Retina (tissue), 1 donor: ENCODE measurements around the gene SLC39A5.
"Not testable (repeated sequence)": the region's sequence is repeated elsewhere in the genome, so short reads cannot be mapped to it uniquely, and the experiment has no call there.

Experiments
- DNase-seq: peaks from one replicate; pipeline ENCODE4 v3.0.0-alpha.2; 2016

The SLC39A5 gene

GRCh38 chr12:56248711-56249110 is 18.9 kb downstream of the SLC39A5 start:
- DNase-seq = no peak

- no peak for DNase-seq
Observed at GRCh38 chr12:56252649-56253048, 22.8 kb downstream of the SLC39A5 start.

- no peak for DNase-seq
Observed at GRCh38 chr12:56253091-56253490, 23.2 kb downstream of the SLC39A5 start.

GRCh38 chr12:56255671-56256070 is 25.8 kb downstream of the SLC39A5 start:
- no peak for DNase-seq

- no peak for DNase-seq
Observed at GRCh38 chr12:56256326-56256960, 26.6 kb downstream of the SLC39A5 start.

GRCh38 chr12:56257071-56257470 is 27.2 kb downstream of the SLC39A5 start:
- DNase-seq = no peak

- peak; percentile 46 for DNase-seq
Observed at GRCh38 chr12:56257491-56258067, 27.7 kb downstream of the SLC39A5 start.

- peak; percentile 93 for DNase-seq
Observed at GRCh38 chr12:56258068-56258819, 28.4 kb downstream of the SLC39A5 start, which contains the start of gene ANKRD52. Gene ANKRD52 (minus strand): TSS chr12:56258384. CDS start chr12:56258269, 115 bp downstream.

GRCh38 chr12:56258820-56259183 is 29.0 kb downstream of the SLC39A5 start:
- no peak for DNase-seq

GRCh38 chr12:56260380-56260779 is 30.5 kb downstream of the SLC39A5 start:
- no peak for DNase-seq

- DNase-seq = no peak
Observed at GRCh38 chr12:56260921-56261320, 31.1 kb downstream of the SLC39A5 start.

- DNase-seq = no peak
Observed at GRCh38 chr12:56261503-56262232, 31.8 kb downstream of the SLC39A5 start.

GRCh38 chr12:56262955-56263354 is 33.1 kb downstream of the SLC39A5 start:
- DNase-seq = not testable (repeated sequence)

- DNase-seq = not testable (repeated sequence)
Observed at GRCh38 chr12:56266068-56266692, 36.3 kb downstream of the SLC39A5 start.

- DNase-seq = peak; percentile 98
Observed at GRCh38 chr12:56266693-56267442, 37.0 kb downstream of the SLC39A5 start, which contains the start of gene COQ10A. Gene COQ10A (plus strand): TSS chr12:56266942. CDS start chr12:56267119, 177 bp downstream.

GRCh38 chr12:56267443-56268071 is 37.7 kb downstream of the SLC39A5 start:
- DNase-seq = no peak

- DNase-seq = no peak
Observed at GRCh38 chr12:56271031-56271430, 41.2 kb downstream of the SLC39A5 start.

- not testable (repeated sequence) for DNase-seq
Observed at GRCh38 chr12:56272468-56272867, 42.6 kb downstream of the SLC39A5 start.

GRCh38 chr12:56274299-56274698 is 44.4 kb downstream of the SLC39A5 start:
- no peak for DNase-seq

- no peak for DNase-seq
Observed at GRCh38 chr12:56278905-56279304, 49.1 kb downstream of the SLC39A5 start.

GRCh38 chr12:56280849-56281248 is 51.0 kb downstream of the SLC39A5 start:
- DNase-seq = no peak
